Activated T-helper 1 cell treated with Interleukin-2 at 50 U/mL for 16 hours (primary cell): ENCODE results near the gene RUBCNL.
"Not testable (repeated sequence)": the region's sequence is repeated elsewhere in the genome, so short reads cannot be mapped to it uniquely, and the experiment has no call there.

Experiments
- DNase-seq: peaks from one replicate; pipeline ENCODE4 v3.0.0-alpha.2; 2020; ENCODE audit warnings: low read depth

Gene RUBCNL

GRCh38 chr13:46373623-46374022, 13.4 kb downstream of the RUBCNL start:
- DNase-seq, result no peak

GRCh38 chr13:46372938-46373337, 14.1 kb downstream of the RUBCNL start:
- not testable (repeated sequence) for DNase-seq

- DNase-seq, result no peak
Measured at GRCh38 chr13:46372071-46372470, 15.0 kb downstream of the RUBCNL start.

DNA sequence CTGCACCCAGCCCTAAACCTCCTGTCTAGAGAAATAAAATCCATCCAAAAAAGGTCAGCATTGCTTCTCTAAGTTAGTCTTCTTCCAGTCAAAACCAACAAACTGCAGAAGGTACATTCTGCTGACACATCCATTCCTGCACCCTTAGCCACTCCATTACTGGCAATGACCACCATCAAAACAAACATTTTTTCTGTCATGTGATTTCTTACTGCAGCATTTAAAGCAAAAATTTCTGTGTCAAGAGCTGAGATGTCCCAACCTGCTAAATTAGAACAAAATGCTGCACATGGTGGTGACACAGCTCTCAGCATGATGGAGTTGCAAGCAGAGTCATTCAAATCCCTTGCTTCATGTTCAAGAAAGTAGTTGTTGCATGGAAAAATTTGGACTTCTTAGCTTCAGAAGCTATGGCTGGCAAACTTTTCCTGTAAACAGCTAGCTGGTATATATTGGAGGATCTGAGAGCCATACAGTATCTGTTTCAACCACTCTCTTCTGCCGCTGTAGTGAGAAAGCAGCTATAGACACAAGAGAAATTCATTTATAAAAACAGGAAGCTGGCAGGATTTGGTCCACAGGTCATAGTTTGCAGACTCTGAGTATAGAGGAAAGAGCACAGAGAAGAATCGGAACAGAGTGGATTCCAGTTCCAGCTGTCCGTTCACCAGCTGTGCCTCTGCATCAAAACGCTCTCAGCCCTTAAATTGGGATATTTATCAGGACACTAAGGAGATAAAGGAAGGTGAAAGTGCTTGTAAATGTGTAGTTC, 17.4 kb downstream of the RUBCNL start:
- no peak for DNase-seq

GRCh38 chr13:46367617-46368327, 19.3 kb downstream of the RUBCNL start:
- DNase-seq, result no peak

- DNase-seq, result no peak
Measured at GRCh38 chr13:46361276-46361934, 25.6 kb downstream of the RUBCNL start.

DNA sequence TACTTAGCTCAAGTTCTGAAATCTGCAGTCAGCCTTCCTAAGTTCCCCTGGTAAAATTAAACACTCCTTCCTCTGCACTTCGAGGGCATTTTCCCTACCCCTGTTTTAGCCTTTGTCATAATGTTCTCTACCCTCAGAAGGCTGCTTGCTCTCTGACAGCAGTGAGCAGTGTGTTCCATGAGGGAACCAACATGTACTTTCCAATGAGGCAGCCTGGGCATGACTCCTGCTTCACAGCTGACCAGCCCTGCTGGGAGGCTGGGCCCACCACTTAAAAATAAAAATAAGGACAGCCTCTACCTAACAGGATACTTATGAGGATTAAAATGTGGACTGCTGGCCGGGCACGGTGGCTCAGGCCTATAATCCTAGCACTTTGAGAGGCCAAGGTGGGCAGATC, 26.4 kb downstream of the RUBCNL start:
- no peak for DNase-seq

DNA sequence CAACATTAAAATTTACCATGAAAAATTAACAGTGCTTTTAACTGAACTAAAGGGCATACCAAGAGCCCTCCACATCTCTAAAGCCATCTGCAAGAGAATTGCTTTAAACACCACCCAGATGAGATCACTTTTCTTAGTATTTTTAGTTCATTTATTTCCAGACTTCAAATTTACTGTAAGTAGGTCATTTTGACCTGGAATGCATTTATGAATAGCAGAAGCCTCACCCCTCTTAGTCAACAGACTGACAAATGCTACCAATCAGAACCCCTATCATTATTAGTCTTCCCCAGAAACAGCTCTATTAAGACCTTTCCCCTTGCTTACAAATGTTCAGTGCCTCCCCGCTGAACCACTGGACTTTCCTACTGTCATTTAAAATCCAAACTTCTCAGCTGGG, 27.3 kb downstream of the RUBCNL start:
- no peak for DNase-seq

GRCh38 chr13:46355901-46356590, 31.0 kb downstream of the RUBCNL start:
- DNase-seq, result no peak

DNA sequence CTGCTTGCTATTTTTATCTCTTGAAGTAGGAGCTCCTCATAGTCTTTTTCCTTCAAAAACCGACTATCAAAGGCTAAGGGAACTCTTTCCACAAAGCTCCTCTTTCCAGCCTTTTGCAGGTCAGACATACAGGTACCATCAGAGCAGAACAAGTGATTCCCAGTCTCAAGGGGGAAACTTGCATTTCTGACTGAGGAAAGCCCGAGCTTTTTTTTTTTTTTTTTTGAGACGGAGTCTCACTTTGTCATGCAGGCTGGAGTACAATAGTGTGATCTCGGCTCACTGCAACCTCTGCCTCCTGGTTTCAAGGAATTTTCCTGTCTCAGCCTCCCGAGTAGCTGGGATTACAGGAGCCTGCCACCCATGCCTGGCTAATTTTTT, 32.0 kb downstream of the RUBCNL start:
- no peak for DNase-seq

DNA sequence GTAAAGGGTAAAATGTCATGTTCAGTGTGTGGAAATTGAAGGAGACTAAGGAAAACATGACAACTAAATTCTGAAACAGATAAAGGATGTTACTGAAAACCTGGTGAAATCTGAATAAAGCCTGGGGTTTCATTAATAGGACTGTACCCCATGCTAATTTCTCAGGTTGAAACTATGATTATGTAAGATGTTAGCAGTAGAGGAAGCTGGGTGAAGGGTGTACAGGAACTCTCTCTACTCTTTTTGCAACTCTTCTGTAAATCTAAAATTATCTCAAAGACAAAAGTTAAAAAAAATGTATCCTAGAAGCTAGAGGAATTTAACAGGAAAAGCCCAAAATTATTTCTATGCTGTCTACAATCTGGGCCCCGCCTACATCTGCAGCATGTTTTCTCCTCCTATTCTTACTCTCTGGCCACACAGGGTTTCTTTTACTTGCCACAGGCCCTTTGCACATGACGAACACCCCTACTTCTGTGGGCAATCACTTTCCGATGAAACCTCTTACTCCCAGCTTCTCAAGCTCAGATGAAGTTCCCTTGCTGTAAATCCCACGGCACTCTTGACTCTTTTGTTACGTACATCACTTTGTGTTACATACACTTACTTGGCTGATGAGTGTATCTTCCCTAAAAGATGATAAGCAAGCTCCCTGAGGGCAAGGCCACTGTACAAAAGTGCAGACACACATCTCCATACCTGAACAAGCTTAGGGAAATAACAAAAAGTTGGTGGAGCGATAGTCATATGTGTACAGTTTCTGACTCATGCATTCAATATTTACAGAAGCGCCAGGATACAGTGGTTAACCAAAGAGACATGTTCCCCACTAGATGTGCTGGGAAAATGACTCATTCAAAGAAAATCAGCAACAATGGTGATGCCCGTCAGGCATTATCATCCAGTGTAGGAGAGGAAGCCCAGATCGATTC, 32.6 kb downstream of the RUBCNL start:
- DNase-seq, result no peak

DNA sequence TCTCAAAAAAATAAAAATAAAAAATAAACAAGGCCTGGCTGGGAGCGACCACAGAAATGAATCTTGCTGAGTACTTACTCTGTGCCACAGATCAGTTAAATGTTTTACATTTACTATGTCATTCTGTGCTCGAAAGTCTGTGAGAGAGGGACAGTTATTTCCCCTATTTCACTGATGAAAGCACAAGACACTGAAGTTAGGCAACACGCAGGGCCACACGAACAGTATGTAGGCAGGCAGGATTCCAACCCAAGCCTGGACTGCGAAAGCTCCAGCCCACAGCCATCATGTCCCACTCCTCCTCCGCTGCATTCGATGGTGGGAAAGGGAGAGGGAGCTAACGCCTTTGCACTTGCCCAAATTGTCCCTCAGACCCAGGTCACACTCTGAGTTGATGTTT, 34.2 kb downstream of the RUBCNL start:
- no peak for DNase-seq

DNA sequence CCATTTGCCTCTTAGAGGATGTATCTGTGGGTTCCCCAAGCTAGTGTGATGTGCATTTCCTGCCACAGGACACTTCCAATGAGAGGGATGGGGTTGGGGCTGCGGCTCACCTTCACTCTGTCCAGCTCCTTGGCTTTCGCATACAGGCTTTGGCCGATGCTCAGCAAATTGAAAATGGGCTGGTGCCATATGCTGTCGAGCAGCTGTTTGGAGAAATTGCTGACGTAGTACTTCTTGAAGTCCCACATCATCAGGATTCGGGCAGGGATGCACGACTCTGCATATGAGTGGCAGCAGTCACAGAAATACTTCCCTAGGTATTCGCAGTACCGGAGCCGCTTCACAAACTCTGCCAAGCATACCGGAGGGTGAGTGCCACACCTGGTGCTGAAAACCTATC, 37.0 kb downstream of the RUBCNL start:
- DNase-seq, result no peak

DNA sequence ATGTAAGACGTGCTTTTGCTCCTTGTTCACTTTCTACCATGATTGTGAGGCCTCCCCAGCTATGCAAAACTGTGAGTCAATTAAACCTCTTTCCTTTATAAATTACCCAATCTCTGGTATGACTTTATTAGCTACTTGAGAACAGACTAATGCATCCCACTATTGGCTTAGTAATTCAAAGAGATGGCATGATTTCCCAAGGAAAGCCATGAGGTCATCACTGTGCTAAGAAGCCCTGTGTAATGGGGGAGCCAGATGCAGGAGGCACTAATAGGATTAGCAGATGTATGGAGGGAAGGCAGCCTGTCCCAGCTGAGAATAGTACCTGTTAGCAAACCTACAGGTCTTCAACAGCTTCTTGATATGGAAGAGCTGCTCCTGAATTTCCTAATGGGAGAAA, 38.1 kb downstream of the RUBCNL start:
- DNase-seq, result no peak

- DNase-seq, result no peak
Measured at GRCh38 chr13:46347277-46347676, 39.8 kb downstream of the RUBCNL start.

- no peak for DNase-seq
Measured at GRCh38 chr13:46345866-46346265, 41.2 kb downstream of the RUBCNL start.

DNA sequence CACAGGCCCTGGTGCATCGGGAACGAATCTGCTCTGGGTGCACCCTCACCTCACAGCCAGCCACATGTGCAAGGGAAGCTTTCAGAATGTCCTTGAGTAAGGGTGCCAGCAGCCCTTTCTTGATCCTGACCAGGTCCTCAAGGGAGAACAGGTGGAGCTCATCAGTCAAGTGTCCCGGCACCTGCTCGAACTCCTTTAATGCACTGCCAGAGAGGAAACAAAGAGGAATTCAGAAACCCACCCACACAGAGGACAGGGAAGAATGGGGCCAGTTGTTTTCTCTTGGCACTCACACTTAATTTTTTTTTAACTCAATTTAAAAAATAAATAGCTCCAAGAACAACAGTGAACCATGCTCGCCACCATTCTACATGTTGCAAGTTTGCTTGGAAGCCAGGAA, 41.7 kb downstream of the RUBCNL start:
- no peak for DNase-seq

- no peak for DNase-seq
Measured at GRCh38 chr13:46343279-46343994, 43.6 kb downstream of the RUBCNL start.

GRCh38 chr13:46342538-46342937, 44.5 kb downstream of the RUBCNL start:
- no peak for DNase-seq

DNA sequence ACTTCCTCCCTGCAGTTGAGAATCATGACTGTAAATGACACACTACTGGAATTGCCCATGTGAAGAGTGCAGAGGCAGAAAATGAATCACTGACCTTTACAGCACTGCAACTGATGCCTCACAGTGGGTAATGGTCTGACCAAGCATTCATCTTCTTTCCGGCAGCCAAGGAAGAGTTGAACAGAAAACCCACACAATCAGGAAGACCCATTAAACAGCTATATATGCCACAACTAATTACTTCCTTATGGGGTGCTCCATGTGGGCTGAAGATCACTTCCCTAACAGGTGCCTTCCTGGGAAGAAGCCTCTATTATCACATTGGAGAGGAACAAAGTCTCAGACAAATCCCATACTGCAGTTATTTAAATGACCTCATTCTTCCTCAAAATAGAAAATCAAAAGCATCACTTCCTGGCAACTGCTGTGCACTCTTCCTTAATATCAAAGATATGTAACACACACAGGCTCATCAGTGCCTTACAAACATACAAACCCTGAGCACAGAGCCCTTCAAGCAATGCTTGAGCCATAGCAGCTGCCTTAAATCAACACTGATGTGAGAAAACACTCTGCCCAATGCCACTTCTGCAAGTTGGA, 45.8 kb downstream of the RUBCNL start:
- no peak for DNase-seq
